GM19023 (cell line): ENCODE results near the gene KCNK7.

Experiments
- ATAC-seq: cut with Tn5 transposase; IDR thresholded peaks from one replicate; pipeline ENCODE4 v1.9.1; 2021; ENCODE audit warnings: mild to moderate bottlenecking, moderate library complexity; ENCODE audit not compliant: unreplicated experiment

KCNK7 gene

DNA sequence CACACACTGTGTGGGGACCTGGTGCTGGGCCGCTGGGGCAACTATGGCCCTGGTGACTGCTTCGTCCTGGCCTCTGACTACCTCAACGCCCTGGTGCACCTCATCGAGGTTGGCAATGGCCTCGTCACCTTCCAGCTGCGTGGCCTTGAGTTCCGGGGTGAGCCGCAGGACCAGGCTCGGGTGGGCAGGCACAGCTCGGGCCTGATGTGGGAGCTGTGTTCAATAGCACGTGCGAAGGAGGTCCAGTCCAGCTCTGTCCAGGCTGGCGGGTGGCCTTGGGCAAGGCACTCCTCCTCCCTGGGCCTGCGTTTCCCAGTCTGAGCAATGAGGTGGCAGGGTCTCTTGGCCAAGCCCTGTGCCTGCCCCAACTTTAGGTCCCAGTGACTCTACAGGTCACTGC is 34.0 kb upstream of the KCNK7 start:
- no peak for ATAC-seq

GRCh38 chr11:65627202-65627601 is 31.6 kb upstream of the KCNK7 start:
- ATAC-seq, result no peak

GRCh38 chr11:65625628-65626342 is 30.2 kb upstream of the KCNK7 start:
- ATAC-seq, result no peak

- no peak for ATAC-seq
Measured at GRCh38 chr11:65624931-65625627, 29.5 kb upstream of the KCNK7 start.

DNA sequence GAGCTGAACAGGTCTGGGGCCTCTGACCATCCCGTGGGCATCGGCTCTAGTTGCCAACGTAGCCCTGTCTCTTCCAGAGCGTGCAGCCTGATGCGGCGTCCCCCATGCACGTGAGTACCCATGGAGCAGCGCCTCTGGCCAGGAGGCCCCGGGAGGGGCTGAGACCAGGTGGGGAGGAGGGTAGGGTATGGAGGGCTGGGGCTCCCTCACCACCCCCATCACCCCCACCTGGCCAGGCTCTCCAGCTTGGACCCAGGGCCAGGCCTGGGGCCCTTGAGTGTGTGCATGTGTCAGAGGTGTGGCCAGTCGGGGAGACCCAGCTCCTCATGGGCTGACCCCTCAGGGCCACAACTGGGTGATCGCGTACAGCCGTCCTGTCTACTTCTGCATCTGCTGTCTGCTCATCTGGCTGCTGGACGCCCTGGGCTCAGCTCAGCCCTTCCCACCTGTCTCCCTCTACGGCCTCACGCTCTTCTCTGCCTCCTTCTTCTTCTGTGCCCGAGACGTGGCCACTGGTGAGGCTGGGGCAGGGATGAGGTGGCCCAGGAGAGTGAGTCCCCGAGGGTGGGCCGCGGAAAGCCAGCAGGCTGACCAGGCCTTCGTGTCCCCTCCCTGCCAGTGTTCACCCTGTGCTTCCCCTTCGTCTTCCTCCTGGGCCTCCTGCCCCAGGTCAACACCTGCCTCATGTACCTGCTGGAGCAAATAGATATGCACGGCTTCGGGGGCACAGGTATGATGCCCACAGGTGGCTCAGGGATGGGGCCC is 28.4 kb upstream of the KCNK7 start:
- ATAC-seq, result no peak

DNA sequence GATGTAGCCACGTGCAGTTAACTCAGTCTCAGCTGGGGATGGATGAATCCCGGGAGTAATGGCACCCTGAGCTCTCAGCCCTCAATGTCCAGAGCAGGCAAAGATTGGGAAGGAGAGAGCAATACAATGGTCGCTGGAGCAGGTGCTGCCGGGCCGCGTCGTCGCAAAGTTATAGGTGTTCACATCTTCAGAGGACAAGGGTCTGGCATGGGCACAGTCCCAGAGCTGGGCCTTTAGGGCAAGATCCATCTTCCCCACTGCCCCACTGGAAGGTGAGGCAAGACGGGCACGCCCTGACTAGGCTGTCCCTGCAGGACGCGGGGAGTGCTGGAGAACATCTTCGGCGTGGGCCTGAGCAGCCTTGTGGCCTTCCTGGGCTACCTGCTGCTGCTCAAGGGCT is 27.6 kb upstream of the KCNK7 start:
- no peak for ATAC-seq

- ATAC-seq, result no peak
Measured at GRCh38 chr11:65622011-65622410, 26.4 kb upstream of the KCNK7 start.

DNA sequence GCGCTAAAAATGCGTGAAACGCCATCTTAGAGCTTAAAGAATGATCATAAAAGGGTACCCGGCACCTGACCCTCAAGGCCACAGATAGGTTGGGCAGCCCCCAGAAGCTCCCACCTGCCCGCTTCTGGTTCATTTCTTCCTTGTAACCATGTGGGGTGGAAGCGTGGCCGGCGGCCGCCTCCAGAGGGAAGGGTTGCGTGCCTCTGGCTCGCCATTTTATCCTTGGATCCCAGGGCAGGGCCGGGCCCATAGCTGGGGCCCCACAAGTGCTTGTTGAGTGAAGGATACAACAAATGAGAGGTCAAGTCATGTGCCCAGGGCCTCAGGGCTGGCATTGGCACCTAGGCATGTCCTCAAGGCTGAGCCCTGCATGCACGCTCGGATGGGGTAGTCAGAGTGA is 25.9 kb upstream of the KCNK7 start:
- ATAC-seq, result no peak

- ATAC-seq, result no peak
Measured at GRCh38 chr11:65620666-65621065, 25.1 kb upstream of the KCNK7 start.

GRCh38 chr11:65619281-65619928 is 23.8 kb upstream of the KCNK7 start:
- ATAC-seq, result no peak

GRCh38 chr11:65618763-65619162 is 23.2 kb upstream of the KCNK7 start:
- ATAC-seq, result no peak

DNA sequence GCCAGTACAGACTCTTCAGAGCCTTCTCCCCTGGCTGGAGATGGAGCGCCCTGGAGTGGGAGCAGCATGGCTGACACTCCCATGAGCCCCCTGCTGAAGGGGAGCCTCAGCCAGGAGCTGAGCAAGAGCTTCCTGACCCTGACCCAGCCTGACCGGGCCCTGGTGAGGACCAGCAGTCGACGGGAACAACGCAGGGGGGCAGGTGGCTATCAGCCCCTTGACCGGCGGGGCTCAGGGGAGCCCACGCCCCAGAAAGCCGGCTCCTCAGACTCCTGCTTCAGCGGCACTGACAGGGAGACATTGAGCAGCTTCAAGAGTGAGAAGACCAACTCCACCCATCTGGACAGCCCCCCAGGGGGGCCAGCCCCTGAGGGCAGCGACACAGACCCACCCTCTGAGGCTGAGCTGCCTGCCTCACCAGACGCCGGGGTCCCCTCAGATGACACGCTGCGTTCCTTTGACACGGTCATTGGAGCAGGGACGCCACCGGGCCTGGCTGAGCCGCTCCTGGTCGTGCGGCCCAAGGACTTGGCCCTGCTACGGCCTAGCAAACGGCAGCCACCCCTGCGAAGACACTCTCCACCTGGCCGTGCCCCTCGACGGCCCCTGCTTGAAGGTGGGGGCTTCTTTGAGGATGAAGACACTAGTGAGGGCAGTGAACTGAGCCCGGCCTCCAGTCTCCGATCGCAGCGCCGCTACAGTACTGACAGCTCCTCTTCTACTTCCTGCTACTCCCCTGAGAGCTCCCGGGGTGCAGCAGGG is 22.6 kb upstream of the KCNK7 start:
- ATAC-seq, result no peak

DNA sequence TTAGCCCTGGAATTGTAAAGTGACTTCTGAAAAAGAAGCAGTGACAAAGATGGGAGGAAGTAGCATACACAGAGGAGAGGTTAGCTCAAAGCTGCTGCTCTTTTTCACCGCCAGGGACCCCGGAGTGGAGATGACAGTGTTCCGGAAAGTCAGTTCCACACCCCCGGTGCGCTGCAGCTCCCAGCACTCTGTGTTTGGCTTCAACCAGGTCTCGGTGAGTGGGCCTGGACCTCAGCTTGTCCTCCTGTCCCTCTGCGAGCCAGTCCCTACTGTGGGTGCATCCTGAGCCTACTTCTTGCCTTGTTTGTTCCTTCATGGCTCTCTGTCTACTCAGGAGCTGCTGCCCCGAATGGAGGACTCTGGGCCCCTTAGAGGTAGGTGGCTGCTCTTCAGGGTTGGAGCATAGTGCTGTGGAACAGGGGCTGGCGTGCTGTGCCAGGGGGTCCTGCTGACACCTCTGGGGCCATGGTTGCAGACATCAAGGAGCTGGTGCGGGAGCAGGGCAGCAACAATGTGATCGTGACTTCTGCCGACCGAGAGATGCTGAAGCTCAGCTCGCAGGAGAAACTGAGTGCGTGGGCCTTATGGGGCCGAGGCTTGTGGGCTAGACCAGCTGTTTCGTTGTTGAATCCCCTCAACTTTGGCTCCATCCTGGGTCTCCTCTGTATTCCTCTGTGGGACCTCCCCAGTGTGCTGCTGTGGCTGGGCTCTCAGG is 21.7 kb upstream of the KCNK7 start:
- ATAC-seq, result no peak

DNA sequence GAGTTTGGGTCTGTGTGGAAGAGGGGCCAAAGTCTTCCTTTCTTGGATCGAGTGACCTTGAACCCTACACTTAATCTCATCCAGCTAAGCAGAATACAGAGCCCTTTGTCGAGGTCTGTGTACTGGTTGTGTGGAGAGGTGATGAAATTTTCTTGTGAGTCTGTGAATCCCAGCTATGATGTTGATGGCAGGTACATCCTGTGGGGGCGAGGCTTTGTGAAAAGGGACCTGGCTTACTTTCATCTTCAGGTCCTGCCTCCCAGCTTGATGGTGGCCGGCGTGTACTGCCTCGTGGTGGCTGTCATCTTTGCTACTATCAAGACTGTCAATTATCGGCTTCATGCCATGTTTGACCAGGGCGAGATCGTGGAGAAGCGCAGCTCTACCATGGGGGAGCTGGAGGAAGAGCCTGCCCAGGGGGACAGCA is 21.0 kb upstream of the KCNK7 start:
- ATAC-seq, result no peak

DNA sequence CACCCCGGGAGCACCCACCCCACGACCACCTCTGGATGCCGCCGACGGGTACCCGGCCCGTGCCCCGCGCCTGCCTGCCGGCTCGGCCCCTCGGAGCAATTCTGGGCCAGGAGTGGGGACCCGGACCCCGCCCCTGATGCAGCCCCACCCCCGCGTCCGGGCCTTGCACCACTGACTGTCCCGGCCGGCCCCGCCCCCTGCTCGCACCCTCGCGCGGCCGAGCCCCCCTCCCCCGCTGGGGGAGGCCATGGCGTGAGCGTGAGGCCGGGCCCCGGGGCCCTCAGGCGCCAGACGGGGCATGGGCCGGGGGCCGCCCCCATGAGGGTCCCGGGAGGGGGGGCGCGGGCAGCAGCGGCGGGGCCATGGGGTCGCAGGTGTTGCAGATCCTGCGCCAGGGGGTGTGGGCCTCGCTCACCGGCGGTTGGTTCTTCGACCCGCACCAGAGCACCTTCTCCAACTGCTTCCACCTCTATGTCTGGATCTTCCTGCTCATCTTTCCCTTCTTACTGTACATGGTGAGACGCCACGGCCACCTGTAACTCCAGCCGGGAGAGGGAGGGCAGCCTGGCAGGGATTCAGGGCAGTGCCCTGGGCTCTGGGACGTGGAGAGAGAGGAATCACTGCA is 20.5 kb upstream of the KCNK7 start:
- ATAC-seq, result peak; percentile 3

DNA sequence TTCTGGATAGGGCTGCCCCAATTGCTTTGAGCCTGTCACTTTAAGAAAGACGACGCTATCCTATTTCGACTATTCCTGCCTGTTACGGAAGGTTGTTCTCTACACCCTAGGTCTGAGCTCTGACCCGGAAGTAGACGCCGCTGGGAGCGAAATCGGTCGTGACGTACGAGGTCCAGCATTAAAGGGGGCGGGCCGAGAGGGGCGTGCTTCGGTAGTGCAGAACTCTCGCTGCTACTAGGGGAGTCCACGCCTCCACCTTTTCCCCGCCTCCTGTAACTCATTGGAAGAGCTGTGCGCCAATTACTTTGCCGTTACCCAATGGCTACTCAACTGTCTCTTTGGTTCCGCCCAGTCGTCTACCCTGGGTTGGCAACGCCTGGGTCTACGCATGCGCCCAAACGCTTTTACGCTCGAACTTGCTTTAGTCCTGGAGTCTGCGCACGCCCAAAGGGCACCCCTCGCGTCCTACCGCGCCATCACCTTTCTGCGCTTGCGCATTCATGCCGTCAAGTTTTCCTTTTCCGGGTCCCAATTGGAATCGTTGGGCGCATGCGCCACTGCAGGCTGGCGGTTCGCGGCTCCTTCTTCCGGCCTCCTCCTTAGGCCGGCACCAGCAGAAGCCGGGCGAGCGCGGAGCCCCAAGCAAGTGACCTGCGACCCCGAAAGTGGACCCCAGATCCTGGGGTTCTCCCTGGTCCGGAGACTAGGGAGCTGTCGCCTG is 19.8 kb upstream of the KCNK7 start, which contains the start of gene PCNX3:
PCNX3 (plus strand) TSS at position 548 of the 721 bp plus-strand sequence. CDS start 536 bp downstream, outside the sequence.
- peak; percentile 76 for ATAC-seq

DNA sequence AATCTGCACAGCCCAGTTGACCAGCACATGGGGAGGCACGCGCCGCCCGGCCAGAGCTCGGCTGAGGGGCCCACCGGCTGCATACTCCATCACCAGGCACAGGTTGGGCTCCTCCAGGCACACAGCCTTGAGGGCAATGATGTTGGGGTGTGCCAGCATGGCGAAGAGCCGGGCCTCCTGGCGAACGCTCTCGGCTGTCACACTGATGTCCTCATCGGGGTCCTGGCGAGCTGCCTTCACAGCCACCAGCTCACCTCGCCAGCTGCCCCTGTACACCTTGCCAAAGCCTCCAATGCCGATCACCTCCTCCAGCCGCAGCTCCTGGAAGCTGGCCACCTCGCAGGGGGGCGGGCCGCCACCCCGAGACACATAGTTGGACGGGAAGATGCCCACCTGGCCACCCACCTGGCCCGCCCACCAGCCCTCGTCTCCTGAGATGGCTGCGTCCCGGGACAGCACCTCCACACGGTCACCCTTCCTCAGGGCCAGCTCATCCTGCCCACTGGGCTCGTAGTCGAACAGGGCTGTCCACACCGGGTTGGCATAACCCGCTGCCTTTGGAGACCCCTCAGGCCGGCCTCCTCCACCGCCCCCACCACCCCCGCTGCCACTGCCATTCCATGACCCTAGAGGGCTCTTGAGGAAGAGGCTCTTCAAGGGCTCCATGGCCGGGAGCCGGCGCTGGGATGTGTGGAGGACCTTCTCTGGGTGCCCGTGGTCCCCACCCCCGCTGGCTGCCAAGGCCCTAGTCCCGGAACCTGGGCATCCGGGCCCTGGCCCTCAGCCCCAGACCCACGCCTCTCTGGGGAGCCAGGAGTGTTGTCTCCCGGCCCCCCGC is 17.7 kb upstream of the KCNK7 start:
- ATAC-seq, result no peak

DNA sequence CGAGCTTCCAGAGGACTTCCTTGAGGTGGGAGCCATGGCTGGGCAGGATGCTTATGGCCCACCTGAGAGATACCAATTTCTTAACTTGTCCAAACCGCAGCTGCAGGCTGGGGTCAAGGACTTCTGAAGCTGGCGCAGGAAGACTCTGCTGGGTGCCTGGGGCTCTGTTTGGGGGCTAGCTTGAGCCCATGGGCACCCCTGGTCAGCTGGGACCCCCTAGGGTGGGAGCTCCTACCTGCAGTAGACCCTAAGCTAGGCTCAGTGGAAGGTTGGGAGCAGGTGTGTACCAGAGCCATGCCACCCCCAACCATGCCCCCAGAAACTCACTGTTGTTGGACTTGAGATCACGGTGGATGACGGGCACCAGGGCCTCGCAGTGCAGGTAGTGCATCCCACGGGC is 17.1 kb upstream of the KCNK7 start:
- no peak for ATAC-seq
